Keratinocyte (primary cell): ENCODE measurements around the gene ZSWIM6. TPM values are rescaled to one million over a fixed set of nuclear protein-coding genes. Genes with fewer than 3 reads are reported as not detected.

Experiments used
- DNase-seq: peaks from one replicate; pipeline ENCODE4 v3.0.0-alpha.2; 2011; ENCODE audit warnings: low read depth, missing footprints, low spot score
- FAIRE-seq: peaks from 2 replicates; lab custom pipeline; 2011; peaks lifted over from hg19 to GRCh38; lab: Jason Lieb, UNC
- H2AFZ ChIP-seq: 2 replicates; pipeline ENCODE4 v1.6.0; 2012; ENCODE audit warnings: low read length, control low read depth, inconsistent platforms; ENCODE audit not compliant: control insufficient read depth
- H3K27ac ChIP-seq: 2 replicates; pipeline ENCODE4 v1.5.1; 2011; ENCODE audit warnings: low read length; ENCODE audit not compliant: control insufficient read depth, insufficient read depth
- H3K27me3 ChIP-seq: 3 replicates; pipeline ENCODE4 v1.6.0; 2011; ENCODE audit warnings: low read length; ENCODE audit not compliant: control insufficient read depth, insufficient read depth; ENCODE audit errors: extremely low read depth
- H3K36me3 ChIP-seq, 2 experiments: 2 replicates in 1 of 2; 3 replicates in 1 of 2; pipeline ENCODE4 v1.5.1; 2011; ENCODE audit warnings: low read length in 2 of 2, mild to moderate bottlenecking in 1 of 2; ENCODE audit not compliant: control insufficient read depth in 2 of 2, insufficient read depth in 2 of 2; ENCODE audit errors: extremely low read depth in 1 of 2
- H3K4me1 ChIP-seq: 3 replicates; pipeline ENCODE4 v1.5.1; 2011; ENCODE audit warnings: low read length; ENCODE audit not compliant: control insufficient read depth, insufficient read depth; ENCODE audit errors: extremely low read depth
- H3K4me2 ChIP-seq: 3 replicates; pipeline ENCODE4 v1.6.0; 2011; ENCODE audit warnings: low read depth, low read length; ENCODE audit not compliant: control insufficient read depth, insufficient read depth; ENCODE audit errors: extremely low read depth
- H3K4me3 ChIP-seq, 3 experiments: fragments of 200-600 bp in 1 of 3; sonication (generic) in 1 of 3; 2 replicates in 2 of 3; 3 replicates in 1 of 3; pipeline ENCODE4 v1.5.1; 2011 to 2016; ENCODE audit warnings: low read length in 3 of 3, mild to moderate bottlenecking in 3 of 3, control low read depth in 2 of 3, inconsistent platforms in 1 of 3, low read depth in 1 of 3, mixed read lengths in 1 of 3, mixed run types in 1 of 3, moderate library complexity in 1 of 3; ENCODE audit not compliant: control insufficient read depth in 2 of 3, insufficient read depth in 2 of 3; ENCODE audit errors: extremely low read depth in 1 of 3
- H3K79me2 ChIP-seq: 2 replicates; pipeline ENCODE4 v1.6.0; 2012; ENCODE audit warnings: low read length; ENCODE audit not compliant: control insufficient read depth, insufficient read depth
- H3K9ac ChIP-seq: 3 replicates; pipeline ENCODE4 v1.6.0; 2011; ENCODE audit warnings: low read length; ENCODE audit not compliant: control insufficient read depth, insufficient read depth; ENCODE audit errors: extremely low read depth
- H3K9me1 ChIP-seq: 3 replicates; pipeline ENCODE4 v1.6.0; 2011; ENCODE audit warnings: low read length; ENCODE audit not compliant: control insufficient read depth, insufficient read depth; ENCODE audit errors: extremely low read depth
- H3K9me3 ChIP-seq: 2 replicates; pipeline ENCODE4 v1.5.1; 2012; ENCODE audit warnings: low read depth, low read length; ENCODE audit not compliant: control insufficient read depth
- H4K20me1 ChIP-seq: 3 replicates; pipeline ENCODE4 v1.6.0; 2011; ENCODE audit warnings: low read length; ENCODE audit not compliant: control insufficient read depth, insufficient read depth; ENCODE audit errors: extremely low read depth
- CTCF ChIP-seq, 3 experiments: IDR thresholded peaks in 1 of 3; conservative IDR thresholded peaks in 1 of 3; optimal IDR thresholded peaks in 1 of 3; 2 replicates in 2 of 3; 3 replicates in 1 of 3; pipeline versions ENCODE3 to v1.5.1; 2011; ENCODE audit warnings: low read length in 3 of 3, mild to moderate bottlenecking in 3 of 3, moderate library complexity in 2 of 3, control low read depth in 1 of 3, inconsistent platforms in 1 of 3; ENCODE audit not compliant: insufficient read depth in 2 of 3; ENCODE audit errors: extremely low read depth in 1 of 3
- EZH2 ChIP-seq: IDR thresholded peaks from one replicate; pipeline ENCODE4 v1.6.1; 2012; ENCODE audit warnings: inconsistent platforms, mild to moderate bottlenecking, low read length, moderate library complexity
- dilution Hi-C: fragments of 300-500 bp; cut with MboI; formaldehyde crosslinking; loops from one replicate; pipeline ENCODE4 v1.7.0; 2020; ENCODE audit warnings: low sequenced_read_pairs; ENCODE audit not compliant: extremely low pct_ligation_motif_present
- polyA plus RNA-seq, 5 experiments: library from polyadenylated mRNA; depleted of rRNA in 3 of 5; stranded (reverse) in 3 of 5; stranded (forward) in 1 of 5; unstranded in 1 of 5; fragments of >200 nt; gene quantifications; 1 replicate in 1 of 5; 2 replicates in 3 of 5; 3 replicates in 1 of 5; pipeline versions ENCODE4 v1.2.1 to v1.2.3, GENCODE V29; 2011 to 2012; ENCODE audit warnings: missing spikeins in 2 of 5, low read depth in 1 of 5, low replicate concordance in 1 of 5

Gene ZSWIM6
- polyA plus RNA-seq, 1 donor (not counting 4 experiments of a cell fraction or from before 2014, with no cell fraction given) = 9.9 TPM

- H3K27me3 ChIP-seq = no peaks in the 10 kb centered on the region
- no peak overlapping the region for H3K4me3 ChIP-seq
- H3K27ac ChIP-seq = no peak overlapping the region
- peaks cover 24% of the 10 kb centered on the region for H3K4me1 ChIP-seq
- H3K9ac ChIP-seq = no peak overlapping the region
- FAIRE-seq (no peak), DNase-seq (no peak)
- H4K20me1 ChIP-seq = no peaks in the 10 kb centered on the region
- no peak overlapping the region for H3K4me2 ChIP-seq
- dilution Hi-C loops = no loop called here
- H3K9me3 ChIP-seq = peaks cover 2% of the 10 kb centered on the region
- no peaks in the 10 kb centered on the region for H3K9me1 ChIP-seq
- no peak overlapping the region for H2AFZ ChIP-seq
- peaks cover 57% of the 10 kb centered on the region for H3K79me2 ChIP-seq
- TF ChIP-seq EZH2 (no peak), CTCF (optimal IDR thresholded peaks at IDR 0.05 in 1 of 3, IDR thresholded peaks at IDR 0.05 in 1 of 3, conservative IDR thresholded peaks at IDR 0.05 in 1 of 3; ENCODE audit: extremely low read depth in 1 of 3, insufficient read depth in 2 of 3, low read length in 3 of 3) (no peak)
- no peaks in the 10 kb centered on the region for H3K36me3 ChIP-seq
These were observed 109.7 kb downstream of the ZSWIM6 start for GRCh38 chr5:61441742-61442141.

GRCh38 chr5:61447780-61448495, 115.9 kb downstream of the ZSWIM6 start:
- FAIRE-seq = no peak

More at GRCh38 chr5:61447780-61448495, 115.9 kb downstream of the ZSWIM6 start:
- Histone ChIP-seq H3K4me2 (no peak overlapping the region), H2AFZ (no peak overlapping the region), H3K4me1 (peaks cover 23% of the 10 kb centered on the region), H3K27ac (no peak overlapping the region), H3K36me3 (no peaks in the 10 kb centered on the region), H3K4me3 (no peak overlapping the region), H3K27me3 (no peaks in the 10 kb centered on the region), H3K9ac (no peak overlapping the region), H3K9me1 (no peaks in the 10 kb centered on the region), H4K20me1 (no peaks in the 10 kb centered on the region), H3K79me2 (peaks cover 39% of the 10 kb centered on the region), H3K9me3 (peaks cover 4% of the 10 kb centered on the region)
- no peak for TF ChIP-seq EZH2
- TF ChIP-seq CTCF (optimal IDR thresholded peaks at IDR 0.05 in 1 of 3, IDR thresholded peaks at IDR 0.05 in 1 of 3, conservative IDR thresholded peaks at IDR 0.05 in 1 of 3; ENCODE audit: extremely low read depth in 1 of 3, insufficient read depth in 2 of 3, low read length in 3 of 3) = no peak
- no peak for DNase-seq
- dilution Hi-C loops = no loop called here
